Calu3 (cell line): ENCODE results near the gene FBL. TPM values are rescaled to one million over a fixed set of nuclear protein-coding genes. Genes with fewer than 3 reads are reported as not detected.

ENCODE experiments used
- BruUV-seq: library from RNA; stranded (reverse); fragments of 400-500 nt; replicated peaks from 2 replicates; lab custom pipeline; 2021; lab: Mats Ljungman, UMichigan
- CTCF ChIA-PET: fragments of 300-600 bp; sonication (Branson Sonifier 250); formaldehyde crosslinking; loops from one replicate; lab custom pipeline; 2022; ENCODE audit warnings: antibody characterized with exemption; lab: Charles Lee
- DNase-seq: peaks from one replicate; pipeline ENCODE4 v3.0.0; 2022
- H3K27ac Mint-ChIP-seq: one replicate; pipeline ENCODE4 v1.8.0; 2022; ENCODE audit warnings: mixed read lengths; ENCODE audit not compliant: unreplicated experiment
- H3K27me3 Mint-ChIP-seq: one replicate; pipeline ENCODE4 v1.8.0; 2022; ENCODE audit warnings: mixed read lengths; ENCODE audit not compliant: unreplicated experiment
- H3K36me3 Mint-ChIP-seq: one replicate; pipeline ENCODE4 v1.8.0; 2022; ENCODE audit warnings: mild to moderate bottlenecking, moderate library complexity, mixed read lengths; ENCODE audit not compliant: insufficient read depth, unreplicated experiment
- H3K4me1 Mint-ChIP-seq: one replicate; pipeline ENCODE4 v1.8.0; 2022; ENCODE audit warnings: mild to moderate bottlenecking, low read depth, mixed read lengths; ENCODE audit not compliant: unreplicated experiment
- H3K4me3 Mint-ChIP-seq: one replicate; pipeline ENCODE4 v1.8.0; 2022; ENCODE audit warnings: mild to moderate bottlenecking, low read depth, moderate library complexity, mixed read lengths; ENCODE audit not compliant: unreplicated experiment
- H3K9me3 Mint-ChIP-seq: one replicate; pipeline ENCODE4 v1.8.0; 2022; ENCODE audit warnings: low read depth, mixed read lengths; ENCODE audit not compliant: unreplicated experiment
- CTCF ChIP-seq: fragments of 200-600 bp; IDR thresholded peaks from one replicate; pipeline ENCODE4 v1.8.0; 2022; ENCODE audit warnings: antibody characterized with exemption; ENCODE audit not compliant: unreplicated experiment
- intact Hi-C: fragments of 100-400 bp; cut with micrococcal nuclease; formaldehyde crosslinking; loops from one replicate; pipeline ENCODE4 v1.10.0; 2022; ENCODE audit not compliant: unreplicated experiment
- total RNA-seq: library from RNA; stranded (reverse); gene quantifications from 2 replicates; pipeline ENCODE4 v1.2.3, GENCODE V29; 2022

Gene FBL
- total RNA-seq, 1 experiment from 2014 or later, result 724 TPM

DNA sequence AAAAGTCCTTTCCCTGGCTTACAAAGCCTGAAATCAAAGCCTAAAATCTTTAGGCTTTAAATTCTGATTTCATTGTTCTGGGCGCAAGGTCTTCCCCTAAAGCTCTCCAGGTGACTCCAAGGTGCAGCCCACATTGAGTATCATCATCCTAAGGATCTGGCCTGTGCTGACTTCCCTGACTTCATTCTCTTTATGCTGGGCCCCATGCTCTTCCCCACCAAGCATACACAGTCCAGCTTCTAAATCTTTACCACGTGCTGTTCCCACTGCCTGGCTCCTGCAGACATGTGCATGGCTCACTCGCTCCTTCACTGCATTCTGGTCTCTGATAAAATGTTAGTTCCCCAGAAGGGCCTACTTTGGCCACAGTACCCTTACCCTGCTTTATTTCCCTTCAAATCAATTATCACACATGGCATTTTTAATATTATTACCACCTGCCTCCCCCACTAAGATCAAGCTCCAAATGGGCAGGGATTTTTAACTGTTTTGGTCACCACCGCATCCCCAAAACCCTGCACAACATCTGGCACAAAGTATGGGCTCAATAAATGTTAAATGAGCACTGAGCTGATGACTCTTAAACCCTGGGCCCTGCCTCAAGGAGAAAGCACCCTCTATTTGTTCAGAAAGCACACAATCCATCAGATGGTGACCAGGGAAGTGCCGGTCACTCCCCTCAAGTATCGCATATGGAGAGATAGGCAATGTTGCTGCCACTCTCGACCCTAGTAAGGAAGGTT lies 3.3 kb downstream of the FBL start:
- no TSS peak for BruUV-seq
- intact Hi-C loops, result no loop called here

GRCh38 chr19:39841041-39841440 lies 5.1 kb downstream of the FBL start:
- intact Hi-C loops, result no loop called here
- CTCF ChIA-PET, result no interaction called here
- Mint-ChIP-seq H3K4me1 (peaks cover 52% of the 10 kb centered on the region), H3K36me3 (peaks cover 84% of the 10 kb centered on the region), H3K27me3 (no peaks in the 10 kb centered on the region), H3K27ac (no peak overlapping the region), H3K4me3 (no peak overlapping the region), H3K9me3 (no peaks in the 10 kb centered on the region)
- BruUV-seq, result no TSS peak
- DNase-seq, result no peak
- no peak for TF ChIP-seq CTCF

More for the DNA sequence above, 3.3 kb downstream of the FBL start:
- Mint-ChIP-seq H3K4me1 (peaks cover 52% of the 10 kb centered on the region), H3K4me3 (peak overlapping the region; percentile 82), H3K9me3 (no peaks in the 10 kb centered on the region), H3K27ac (peak overlapping the region; percentile 7), H3K36me3 (peaks cover 73% of the 10 kb centered on the region), H3K27me3 (no peaks in the 10 kb centered on the region)
- TF ChIP-seq CTCF, result peak; percentile 8
- no peak for DNase-seq
- CTCF ChIA-PET, result interaction anchor here (0.7 to 3.1 kb wide), 8 partner anchors 9 to 165 kb away, joined by 3 to 22 read pairs (median 3); partner anchors contain the start of genes DYRK1B and PSMC4

- H3K4me1 Mint-ChIP-seq, result peaks cover 52% of the 10 kb centered on the region
- intact Hi-C loops, result no loop called here
- TF ChIP-seq CTCF, result no peak
- H3K27ac Mint-ChIP-seq, result no peak overlapping the region
- H3K4me3 Mint-ChIP-seq, result no peak overlapping the region
- CTCF ChIA-PET, result interaction anchor here (0.6 kb wide), 1 partner anchor 624 kb away, joined by 4 read pairs; no protein-coding TSS in a partner anchor
- no peaks in the 10 kb centered on the region for H3K9me3 Mint-ChIP-seq
- BruUV-seq, result no TSS peak
- H3K27me3 Mint-ChIP-seq, result no peaks in the 10 kb centered on the region
- H3K36me3 Mint-ChIP-seq, result peaks cover 84% of the 10 kb centered on the region
- no peak for DNase-seq
These were observed 5.7 kb downstream of the FBL start for GRCh38 chr19:39840492-39840891.

DNA sequence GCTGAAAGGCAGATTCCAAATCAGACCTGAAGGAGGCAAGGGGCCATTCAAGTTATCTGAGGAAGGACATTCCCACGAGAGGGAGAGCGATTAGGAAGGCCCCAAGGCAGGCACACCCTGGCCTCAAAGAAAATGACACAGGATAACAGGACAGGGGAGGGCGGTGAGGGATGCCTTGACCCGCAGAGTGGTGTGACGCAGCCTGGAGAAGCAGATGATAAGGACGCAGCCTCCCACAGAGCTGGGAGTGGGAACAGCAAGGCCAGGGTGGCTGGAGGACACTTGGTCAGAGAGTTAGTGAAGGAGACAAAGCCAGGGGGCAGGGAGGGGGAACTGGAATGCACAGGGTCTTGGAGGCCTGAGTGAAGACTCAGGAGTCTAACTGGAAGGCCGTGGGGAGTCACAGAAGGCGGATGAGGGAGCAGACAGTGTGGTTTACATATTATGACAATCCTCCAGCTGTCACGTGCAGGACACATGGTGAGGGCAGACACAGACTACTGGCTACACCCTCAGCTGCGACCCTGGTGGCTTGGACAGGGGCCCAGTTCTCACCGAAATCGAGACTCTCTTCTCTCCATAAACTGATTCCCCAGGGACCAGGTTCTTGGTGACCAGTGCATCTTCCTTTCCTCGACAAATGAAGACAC lies 6.4 kb downstream of the FBL start:
- Mint-ChIP-seq H3K9me3 (no peaks in the 10 kb centered on the region), H3K4me3 (no peak overlapping the region), H3K27ac (peak overlapping the region; percentile 6), H3K27me3 (no peaks in the 10 kb centered on the region), H3K4me1 (peaks cover 48% of the 10 kb centered on the region), H3K36me3 (peaks cover 84% of the 10 kb centered on the region)
- intact Hi-C loops, result no loop called here
- no peak for TF ChIP-seq CTCF
- CTCF ChIA-PET, result interaction anchor here (0.6 kb wide), 1 partner anchor 623 kb away, joined by 4 read pairs; no protein-coding TSS in a partner anchor
- no peak for DNase-seq
- no TSS peak for BruUV-seq
